HEK293T (cell line): ENCODE results near the gene SYNGAP1.

ENCODE experiments used
- CTCF ChIA-PET: fragments of 350-600 bp; formaldehyde crosslinking; extraction: SDS; loops from one replicate; lab custom pipeline; 2021; ENCODE audit warnings: antibody characterized with exemption, inconsistent platforms; lab: Yijun Ruan, JAX
- POLR2A ChIA-PET: fragments of 350-600 bp; formaldehyde crosslinking; extraction: SDS; loops from one replicate; lab custom pipeline; 2020; ENCODE audit warnings: antibody characterized with exemption, inconsistent platforms; lab: Yijun Ruan, JAX
- DNase-seq: peaks from one replicate; pipeline ENCODE4 v3.0.0; 2012; ENCODE audit warnings: mixed read lengths; ENCODE audit errors: extremely low spot score
- ARNT ChIP-seq: fragments of 450-650 bp; IDR thresholded peaks from 2 replicates; pipeline ENCODE4 v1.6.1; 2017; ENCODE audit warnings: mild to moderate bottlenecking
- BHLHE40 ChIP-seq: fragments of 450-650 bp; IDR thresholded peaks from 2 replicates; pipeline ENCODE4 v1.6.1; 2016; ENCODE audit warnings: mild to moderate bottlenecking, moderate library complexity, borderline replicate concordance
- CTBP1 ChIP-seq: fragments of 450-650 bp; IDR thresholded peaks from 2 replicates; pipeline ENCODE4 v1.6.1; 2016; ENCODE audit warnings: borderline replicate concordance
- ELF4 ChIP-seq: fragments of 450-650 bp; IDR thresholded peaks from 2 replicates; pipeline ENCODE4 v1.6.1; 2017; ENCODE audit warnings: antibody characterized with exemption
- FOXA1 ChIP-seq: fragments of 450-650 bp; IDR thresholded peaks from 2 replicates; pipeline ENCODE4 v1.6.1; 2016; ENCODE audit warnings: mild to moderate bottlenecking
- FOXK2 ChIP-seq: fragments of 450-650 bp; IDR thresholded peaks from 2 replicates; pipeline ENCODE4 v1.6.1; 2016; ENCODE audit warnings: mild to moderate bottlenecking
- FOXM1 ChIP-seq: fragments of 450-650 bp; IDR thresholded peaks from 2 replicates; pipeline ENCODE4 v1.6.1; 2017; ENCODE audit warnings: mild to moderate bottlenecking, borderline replicate concordance
- HDGF ChIP-seq: fragments of 450-650 bp; IDR thresholded peaks from 2 replicates; pipeline ENCODE4 v1.6.1; 2017; ENCODE audit warnings: antibody characterized with exemption, borderline replicate concordance
- L3MBTL2 ChIP-seq: fragments of 450-650 bp; conservative IDR thresholded peaks from 2 replicates; pipeline ENCODE4 v1.6.1; 2016; ENCODE audit warnings: mild to moderate bottlenecking
- LEF1 ChIP-seq: fragments of 450-650 bp; IDR thresholded peaks from 2 replicates; pipeline ENCODE4 v1.6.1; 2017; ENCODE audit warnings: mild to moderate bottlenecking, borderline replicate concordance
- NFRKB ChIP-seq: fragments of 450-650 bp; IDR thresholded peaks from 2 replicates; pipeline ENCODE4 v1.6.1; 2016; ENCODE audit warnings: mild to moderate bottlenecking, moderate library complexity
- SP1 ChIP-seq: fragments of 450-650 bp; IDR thresholded peaks from 2 replicates; pipeline ENCODE4 v1.6.1; 2017
- SUZ12 ChIP-seq: fragments of 450-650 bp; IDR thresholded peaks from 2 replicates; pipeline ENCODE4 v1.6.1; 2016; ENCODE audit warnings: mild to moderate bottlenecking
- TARDBP ChIP-seq: fragments of 450-650 bp; IDR thresholded peaks from 2 replicates; pipeline ENCODE4 v1.6.1; 2016
- ZNF384 ChIP-seq: fragments of 450-650 bp; IDR thresholded peaks from 2 replicates; pipeline ENCODE4 v1.6.1; 2016
- TF ChIP-seq, protein P1 (sequence below): fragments of 450-650 bp; IDR thresholded peaks from 2 replicates; pipeline ENCODE4 v1.6.1; 2016

Gene SYNGAP1

DNA sequence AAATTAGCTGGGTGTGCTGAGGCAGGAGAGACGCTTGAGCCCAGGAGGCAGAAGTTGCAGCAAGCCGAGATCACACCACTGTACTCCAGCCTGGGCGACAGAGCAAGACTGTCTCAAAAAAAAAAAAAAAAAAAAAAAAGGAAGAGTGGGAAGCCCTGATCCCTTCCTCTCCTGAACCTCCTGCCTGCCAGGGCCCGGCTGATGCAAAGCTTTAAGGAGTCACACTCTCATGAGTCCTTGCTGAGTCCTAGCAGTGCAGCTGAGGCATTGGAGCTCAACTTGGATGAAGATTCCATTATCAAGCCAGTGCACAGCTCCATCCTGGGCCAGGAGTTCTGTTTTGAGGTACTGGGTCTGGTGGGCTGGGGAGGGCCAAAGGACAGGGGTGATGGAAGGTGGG lies 15.1 kb downstream of the SYNGAP1 start:
- ChIA-PET POLR2A (interaction anchor here (1.7 kb wide), 1 partner anchor 9 kb away, joined by 4 read pairs; no protein-coding TSS in a partner anchor), CTCF (no interaction called here)
- TF ChIP-seq TARDBP (no peak), SP1 (no peak), FOXK2 (no peak), LEF1 (no peak), BHLHE40 (no peak), NFRKB (no peak), FOXM1 (no peak), L3MBTL2 (no peak), HDGF (no peak), ARNT (no peak), ZNF384 (no peak), ELF4 (no peak), FOXA1 (no peak), SUZ12 (no peak)
- TF ChIP-seq, protein P1, sequence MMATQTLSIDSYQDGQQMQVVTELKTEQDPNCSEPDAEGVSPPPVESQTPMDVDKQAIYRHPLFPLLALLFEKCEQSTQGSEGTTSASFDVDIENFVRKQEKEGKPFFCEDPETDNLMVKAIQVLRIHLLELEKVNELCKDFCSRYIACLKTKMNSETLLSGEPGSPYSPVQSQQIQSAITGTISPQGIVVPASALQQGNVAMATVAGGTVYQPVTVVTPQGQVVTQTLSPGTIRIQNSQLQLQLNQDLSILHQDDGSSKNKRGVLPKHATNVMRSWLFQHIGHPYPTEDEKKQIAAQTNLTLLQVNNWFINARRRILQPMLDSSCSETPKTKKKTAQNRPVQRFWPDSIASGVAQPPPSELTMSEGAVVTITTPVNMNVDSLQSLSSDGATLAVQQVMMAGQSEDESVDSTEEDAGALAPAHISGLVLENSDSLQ, result no peak
- no peak for DNase-seq

DNA sequence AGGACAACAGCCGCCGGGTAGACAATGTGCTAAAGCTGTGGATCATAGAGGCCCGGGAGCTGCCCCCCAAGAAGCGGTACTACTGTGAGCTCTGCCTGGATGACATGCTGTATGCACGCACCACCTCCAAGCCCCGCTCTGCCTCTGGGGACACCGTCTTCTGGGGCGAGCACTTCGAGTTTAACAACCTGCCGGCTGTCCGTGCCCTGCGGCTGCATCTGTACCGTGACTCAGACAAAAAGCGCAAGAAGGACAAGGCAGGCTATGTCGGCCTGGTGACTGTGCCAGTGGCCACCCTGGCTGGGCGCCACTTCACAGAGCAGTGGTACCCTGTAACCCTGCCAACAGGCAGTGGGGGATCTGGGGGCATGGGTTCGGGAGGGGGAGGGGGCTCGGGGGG lies 17.8 kb downstream of the SYNGAP1 start:
- ChIA-PET CTCF (no interaction called here), POLR2A (interaction anchor here (1.5 kb wide), 1 partner anchor 17 kb away, joined by 5 read pairs; the partner anchor contains the start of gene ZBTB9)
- TF ChIP-seq NFRKB (no peak), HDGF (no peak), L3MBTL2 (no peak), FOXK2 (no peak), FOXM1 (no peak), FOXA1 (no peak), BHLHE40 (no peak), SP1 (no peak), TARDBP (no peak), ELF4 (no peak), LEF1 (no peak), ZNF384 (no peak), SUZ12 (no peak), CTBP1 (no peak), ARNT (no peak)
- TF ChIP-seq, protein P1, result no peak
- no peak for DNase-seq

DNA sequence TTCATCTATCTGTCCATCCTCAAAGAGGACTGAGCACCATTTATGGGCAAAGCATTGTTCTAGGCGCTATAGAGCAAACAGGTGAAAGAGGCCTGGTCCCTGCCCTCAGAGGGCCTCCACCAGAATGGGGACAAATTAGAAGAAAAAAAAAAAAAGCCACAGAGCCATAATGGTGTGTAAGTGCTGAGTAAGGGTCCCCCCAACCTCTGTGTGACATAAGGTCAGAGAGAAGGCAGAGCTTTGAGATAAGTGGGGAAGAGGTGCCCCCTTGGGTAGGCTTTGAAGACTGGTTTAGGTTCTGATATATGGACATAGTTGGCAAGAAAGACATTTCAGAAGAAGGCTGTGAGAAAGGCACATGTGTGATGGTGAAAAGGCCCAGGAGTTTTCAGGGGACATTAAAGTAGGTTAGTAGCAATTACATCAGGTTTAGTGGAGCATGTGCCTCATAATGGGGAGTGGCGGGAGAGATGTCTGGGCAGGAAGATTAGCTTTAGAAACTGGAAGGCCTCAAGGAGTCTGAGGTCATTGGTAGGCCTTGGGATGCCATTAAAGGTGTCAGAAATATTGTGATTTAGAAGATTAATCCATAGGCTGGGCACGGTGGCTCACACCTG lies 19.2 kb downstream of the SYNGAP1 start:
- ChIA-PET CTCF (no interaction called here), POLR2A (interaction anchor here (3.9 kb wide), 1 partner anchor 14 kb away, joined by 18 read pairs; the partner anchor contains the start of gene ZBTB9)
- TF ChIP-seq TARDBP, result no peak
- no peak for TF ChIP-seq FOXK2
- TF ChIP-seq NFRKB, result no peak
- no peak for TF ChIP-seq L3MBTL2
- no peak for TF ChIP-seq ZNF384
- TF ChIP-seq ARNT, result no peak
- no peak for TF ChIP-seq FOXM1
- TF ChIP-seq ELF4, result no peak
- TF ChIP-seq LEF1, result no peak
- TF ChIP-seq SUZ12, result no peak
- TF ChIP-seq FOXA1, result no peak
- TF ChIP-seq, protein P1, result no peak
- TF ChIP-seq BHLHE40, result no peak
- no peak for TF ChIP-seq HDGF
- TF ChIP-seq SP1, result no peak
- TF ChIP-seq CTBP1, result no peak
- DNase-seq, result no peak

DNA sequence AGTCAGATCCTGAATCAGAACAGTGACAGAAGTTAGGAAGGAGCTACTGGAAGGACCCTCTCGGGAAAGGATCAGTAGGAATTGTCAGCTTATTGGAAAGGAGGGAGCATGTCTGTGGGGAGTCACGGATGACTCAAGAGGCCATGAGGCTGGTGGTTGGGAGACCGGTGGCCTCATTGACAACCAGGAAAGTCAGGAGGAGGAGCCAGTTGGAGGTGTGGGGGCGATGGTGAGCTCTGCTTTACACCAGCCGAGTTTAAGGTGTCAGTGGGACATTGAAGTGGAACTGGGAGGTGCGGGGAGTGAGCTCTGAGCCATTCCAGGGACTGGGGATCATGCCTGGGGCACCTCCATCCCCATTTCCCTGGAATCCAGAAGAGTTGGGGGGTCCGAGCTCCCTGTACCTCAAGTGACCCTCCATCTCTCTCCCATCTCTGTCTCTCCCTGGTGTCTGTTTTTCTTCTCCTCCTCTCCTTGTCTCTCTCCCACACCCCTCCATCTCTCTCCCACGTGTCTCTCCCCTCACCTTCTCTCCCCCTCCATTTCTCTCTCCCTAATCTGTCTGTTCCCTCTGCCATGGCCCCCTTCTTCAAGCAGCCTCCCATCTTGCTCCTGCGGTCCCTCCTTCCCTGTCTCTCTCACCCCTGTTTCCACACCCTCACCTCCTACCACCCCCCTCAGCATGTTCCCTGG lies 20.2 kb downstream of the SYNGAP1 start:
- CTCF ChIA-PET, result no interaction called here
- POLR2A ChIA-PET, result interaction anchor here (1.0 to 3.9 kb wide), 3 partner anchors 10 to 23 kb away, joined by 3 to 18 read pairs (median 3); partner anchors contain the start of gene ZBTB9
- TF ChIP-seq FOXK2 (no peak), ELF4 (no peak), LEF1 (no peak), SUZ12 (no peak), ARNT (no peak), ZNF384 (no peak), L3MBTL2 (no peak), NFRKB (no peak), SP1 (no peak), FOXA1 (no peak), FOXM1 (no peak)
- TF ChIP-seq, protein P1, result no peak
- no peak for DNase-seq

DNA sequence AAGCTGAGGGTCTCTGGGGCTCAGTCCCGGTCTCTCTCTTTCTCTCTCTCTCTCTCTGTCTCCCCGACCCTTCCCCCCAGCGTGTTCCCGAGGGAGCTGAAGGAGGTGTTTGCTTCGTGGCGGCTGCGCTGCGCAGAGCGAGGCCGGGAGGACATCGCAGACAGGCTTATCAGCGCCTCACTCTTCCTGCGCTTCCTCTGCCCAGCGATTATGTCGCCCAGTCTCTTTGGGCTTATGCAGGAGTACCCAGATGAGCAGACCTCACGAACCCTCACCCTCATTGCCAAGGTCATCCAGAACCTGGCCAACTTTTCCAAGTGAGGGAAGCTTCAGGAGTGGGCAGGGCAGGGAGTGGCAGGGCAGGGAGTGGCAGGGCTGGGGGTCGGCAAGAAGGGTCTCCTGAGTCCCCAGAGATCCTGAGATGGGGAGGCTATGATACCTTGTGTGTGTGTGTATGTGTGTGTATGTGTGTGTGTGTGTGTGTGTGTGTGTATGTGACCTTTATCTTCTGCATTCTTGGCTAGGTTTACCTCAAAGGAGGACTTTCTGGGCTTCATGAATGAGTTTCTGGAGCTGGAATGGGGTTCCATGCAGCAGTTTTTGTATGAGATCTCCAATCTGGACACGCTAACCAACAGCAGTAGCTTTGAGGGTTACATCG lies 20.9 kb downstream of the SYNGAP1 start:
- CTCF ChIA-PET, result no interaction called here
- no peak for DNase-seq
- TF ChIP-seq SP1 (no peak), NFRKB (no peak), ZNF384 (no peak), ARNT (no peak), LEF1 (no peak), HDGF (no peak), BHLHE40 (no peak), FOXM1 (no peak), FOXA1 (no peak), TARDBP (no peak), SUZ12 (no peak), ELF4 (no peak), FOXK2 (no peak), L3MBTL2 (no peak), CTBP1 (no peak)
- TF ChIP-seq, protein P1, result no peak
- POLR2A ChIA-PET, result interaction anchor here (1.0 to 3.9 kb wide), 2 partner anchors 9 to 13 kb away, joined by 3 to 18 read pairs; partner anchors contain the start of gene ZBTB9
